Activated CD8-positive, alpha-beta T cell treated with anti-CD3 and anti-CD28 coated beads, Interleukin-2, amount 10 ng/mL, durations not matched to agents 7 days and 5 days (primary cell): ENCODE measurements around the gene MYBBP1A. TPM values are rescaled to one million over a fixed set of nuclear protein-coding genes. Genes with fewer than 3 reads are reported as not detected.
A peak's percentile ranks its signal among the peaks of the same experiment; 100 is the strongest.
"Not testable (repeated sequence)": the region's sequence is repeated elsewhere in the genome, so short reads cannot be mapped to it uniquely, and the experiment has no call there.

Experiments used
- ATAC-seq: fragments of 150-1000 bp; cut with Tn5 transposase; one replicate; pipeline ENCODE4 v1.10.0; 2021; ENCODE audit warnings: moderate library complexity
- CTCF ChIA-PET: fragments of 350-600 bp; sonication (Branson Sonifier 250); formaldehyde crosslinking; loops from one replicate; lab custom pipeline; 2021; ENCODE audit warnings: antibody characterized with exemption; lab: Charles Lee
- POLR2A ChIA-PET: fragments of 350-600 bp; sonication (Branson Sonifier 250); formaldehyde crosslinking; loops from one replicate; lab custom pipeline; 2021; ENCODE audit warnings: antibody characterized with exemption; lab: Charles Lee
- DNase-seq: peaks from one replicate; pipeline ENCODE4 v3.0.0-alpha.2; 2020
- H3K27ac Mint-ChIP-seq: one replicate; pipeline ENCODE4 v1.8.0; 2021; ENCODE audit warnings: mild to moderate bottlenecking, mixed read lengths
- H3K27me3 Mint-ChIP-seq: one replicate; pipeline ENCODE4 v1.8.0; 2021; ENCODE audit warnings: low read depth, mixed read lengths
- H3K36me3 Mint-ChIP-seq: one replicate; pipeline ENCODE4 v1.8.0; 2021; ENCODE audit warnings: low read depth, mixed read lengths
- H3K4me1 Mint-ChIP-seq: one replicate; pipeline ENCODE4 v1.8.0; 2021; ENCODE audit warnings: low read depth, mixed read lengths
- H3K4me3 Mint-ChIP-seq: one replicate; pipeline ENCODE4 v1.8.0; 2021; ENCODE audit warnings: mild to moderate bottlenecking, mixed read lengths
- H3K9me3 Mint-ChIP-seq: one replicate; pipeline ENCODE4 v1.8.0; 2022; ENCODE audit warnings: mixed read lengths; ENCODE audit not compliant: insufficient read depth
- total RNA-seq, 2 experiments: library from RNA; stranded (reverse); gene quantifications; one replicate each; pipeline ENCODE4 v1.2.3, GENCODE V29; 2021

MYBBP1A gene
- total RNA-seq, 2 experiments from 2014 or later = 70.7 to 76.7 TPM

DNA sequence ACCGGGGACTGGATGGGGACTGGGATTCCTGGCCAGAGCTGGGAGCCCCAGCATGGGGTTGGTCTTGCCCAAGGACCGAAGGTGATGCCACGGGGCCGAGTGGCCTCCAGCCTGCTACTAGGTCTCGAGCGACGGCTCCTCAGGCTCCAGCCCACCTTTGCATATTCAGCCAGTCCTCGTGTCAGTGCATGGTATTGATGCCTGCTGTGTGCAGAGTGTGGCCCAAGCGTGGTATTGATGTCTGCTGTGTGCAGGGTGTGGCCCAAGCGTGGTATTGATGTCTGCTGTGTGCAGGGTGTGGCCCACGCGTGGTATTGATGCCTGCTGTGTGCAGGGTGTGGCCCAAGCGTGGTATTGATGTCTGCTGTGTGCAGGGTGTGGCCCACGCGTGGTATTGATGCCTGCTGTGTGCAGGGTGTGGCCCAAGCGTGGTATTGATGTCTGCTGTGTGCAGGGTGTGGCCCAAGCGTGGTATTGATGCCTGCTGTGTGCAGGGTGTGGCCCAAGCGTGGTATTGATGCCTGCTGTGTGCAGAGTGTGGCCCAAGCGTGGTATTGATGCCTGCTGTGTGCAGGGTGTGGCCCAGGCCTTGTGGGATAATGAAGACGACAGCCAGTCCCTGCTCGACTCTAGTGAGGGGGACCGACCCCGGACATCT lies 40.6 kb upstream of the MYBBP1A start:
- H3K27me3 Mint-ChIP-seq, H3K4me3 Mint-ChIP-seq, DNase-seq, H3K36me3 Mint-ChIP-seq, H3K9me3 Mint-ChIP-seq, ATAC-seq, H3K4me1 Mint-ChIP-seq, H3K27ac Mint-ChIP-seq: not testable (repeated sequence)
- ChIA-PET CTCF (interaction anchor here (0.6 to 1.5 kb wide), 5 partner anchors 26 to 175 kb away, joined by 3 to 4 read pairs (median 3); no protein-coding TSS in a partner anchor), POLR2A (interaction anchor here (0.6 kb wide), 1 partner anchor 162 kb away, joined by 3 read pairs; the partner anchor contains the start of gene SPNS3)

GRCh38 chr17:4594931-4595684 lies 39.9 kb upstream of the MYBBP1A start:
- ChIA-PET POLR2A (interaction anchor here (0.6 kb wide), 1 partner anchor 162 kb away, joined by 3 read pairs; the partner anchor contains the start of gene SPNS3), CTCF (interaction anchor here (0.6 to 1.5 kb wide), 7 partner anchors 25 to 338 kb away, joined by 3 to 4 read pairs (median 3); no protein-coding TSS in a partner anchor)
- DNase-seq (peak; percentile 70), ATAC-seq (peak; percentile 83)
- Mint-ChIP-seq H3K27me3 (no peaks in the 10 kb centered on the region), H3K27ac (peak overlapping the region; percentile 49), H3K4me3 (no peak overlapping the region), H3K36me3 (no peaks in the 10 kb centered on the region), H3K9me3 (no peaks in the 10 kb centered on the region), H3K4me1 (peaks cover 6% of the 10 kb centered on the region)

- no peaks in the 10 kb centered on the region for H3K36me3 Mint-ChIP-seq
- DNase-seq (no peak), ATAC-seq (no peak)
- H3K4me1 Mint-ChIP-seq = peaks cover 6% of the 10 kb centered on the region
- H3K4me3 Mint-ChIP-seq = no peak overlapping the region
- no peaks in the 10 kb centered on the region for H3K27me3 Mint-ChIP-seq
- ChIA-PET CTCF (interaction anchor here (0.6 to 1.5 kb wide), 5 partner anchors 24 to 337 kb away, joined by 3 to 4 read pairs (median 3); no protein-coding TSS in a partner anchor), POLR2A (no interaction called here)
- no peaks in the 10 kb centered on the region for H3K9me3 Mint-ChIP-seq
- no peak overlapping the region for H3K27ac Mint-ChIP-seq
These were observed 39.2 kb upstream of the MYBBP1A start for GRCh38 chr17:4594406-4594805.

DNA sequence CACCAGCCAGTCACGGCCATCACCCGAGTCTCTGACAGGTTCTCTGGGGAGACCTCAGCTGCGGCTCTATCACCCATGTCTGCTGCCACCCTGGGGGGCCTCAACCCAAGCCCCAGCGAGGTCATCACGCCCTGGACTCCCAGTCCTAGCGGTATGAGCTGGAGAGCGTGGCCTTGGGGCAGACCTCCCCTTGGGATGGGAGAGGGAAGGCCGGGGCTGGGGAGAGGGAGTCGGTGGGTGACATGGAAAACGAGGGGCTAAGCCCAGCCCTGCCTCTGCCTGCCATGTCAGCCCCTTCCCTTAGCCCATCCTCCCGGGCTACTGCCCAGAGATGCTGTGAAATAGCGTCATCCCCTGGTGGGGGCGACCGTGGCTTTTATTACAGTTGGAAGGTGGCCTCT lies 37.8 kb upstream of the MYBBP1A start:
- no peak overlapping the region for H3K27ac Mint-ChIP-seq
- H3K36me3 Mint-ChIP-seq = no peaks in the 10 kb centered on the region
- H3K9me3 Mint-ChIP-seq = no peaks in the 10 kb centered on the region
- H3K4me1 Mint-ChIP-seq = peaks cover 6% of the 10 kb centered on the region
- ATAC-seq (no peak), DNase-seq (no peak)
- H3K4me3 Mint-ChIP-seq = no peak overlapping the region
- ChIA-PET CTCF (no interaction called here), POLR2A (no interaction called here)
- no peaks in the 10 kb centered on the region for H3K27me3 Mint-ChIP-seq

DNA sequence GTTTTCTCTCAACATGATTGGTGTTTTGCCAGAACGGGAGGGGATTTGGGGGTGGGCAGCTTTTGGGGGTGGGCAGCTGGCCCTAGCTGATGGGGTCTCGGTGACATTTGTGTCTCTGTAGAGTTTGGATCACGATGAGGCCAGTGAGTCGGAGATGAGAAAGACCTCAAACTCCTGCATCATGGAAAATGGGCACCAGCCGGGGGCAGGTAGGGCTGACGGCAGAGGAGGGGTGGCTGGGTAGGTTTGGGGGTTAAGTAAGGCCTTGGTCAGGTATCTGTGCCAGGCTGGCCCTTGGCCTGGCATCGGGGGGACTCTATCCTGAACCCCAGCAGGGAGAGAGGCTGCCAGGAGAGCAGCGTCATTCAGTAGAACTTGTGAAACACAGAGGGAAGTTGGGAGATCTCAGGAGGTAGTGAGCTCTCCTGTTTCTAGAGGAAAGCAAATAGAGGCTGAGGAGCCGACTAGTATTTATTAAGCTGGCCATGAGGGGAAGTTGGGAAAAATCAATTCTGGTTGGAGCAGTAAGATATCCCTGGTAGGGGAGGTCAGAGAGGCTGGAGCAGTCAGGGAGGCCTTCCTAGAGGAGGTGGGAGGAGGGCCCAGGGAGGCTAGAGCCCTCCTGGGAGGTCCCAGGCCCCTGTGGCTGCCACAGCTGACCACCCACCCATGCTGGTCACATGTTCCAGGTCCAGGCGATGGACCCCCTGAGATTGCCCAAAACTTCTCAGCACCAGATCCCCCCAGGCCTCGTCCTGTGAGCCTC lies 37.2 kb upstream of the MYBBP1A start:
- no peak for DNase-seq
- ChIA-PET POLR2A (no interaction called here), CTCF (interaction anchor here (1.0 kb wide), 1 partner anchor 25 kb away, joined by 3 read pairs; no protein-coding TSS in a partner anchor)
- Mint-ChIP-seq H3K36me3 (no peaks in the 10 kb centered on the region), H3K4me3 (no peak overlapping the region), H3K27ac (no peak overlapping the region), H3K27me3 (no peaks in the 10 kb centered on the region), H3K4me1 (peaks cover 6% of the 10 kb centered on the region), H3K9me3 (no peaks in the 10 kb centered on the region)
- no peak for ATAC-seq

DNA sequence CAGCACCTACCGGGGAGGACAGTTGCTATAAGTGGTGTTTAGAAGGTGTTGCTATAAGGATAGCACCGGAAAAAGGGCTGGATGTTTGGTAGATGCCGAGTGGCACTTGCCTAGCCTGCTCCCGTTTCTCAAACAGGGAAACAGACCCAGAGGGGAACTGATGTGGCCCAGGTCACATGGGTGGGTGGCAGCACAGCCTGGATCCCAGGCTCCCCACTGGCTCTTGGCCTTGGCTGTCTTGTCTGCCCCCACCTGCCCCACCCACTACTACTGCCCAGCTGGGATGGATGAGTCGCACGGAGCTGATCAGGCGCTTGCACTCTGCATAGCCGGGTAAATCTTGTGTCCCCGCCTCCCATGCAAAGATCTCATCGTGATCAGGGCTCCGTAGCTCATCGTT lies 36.3 kb upstream of the MYBBP1A start:
- peaks cover 5% of the 10 kb centered on the region for H3K27me3 Mint-ChIP-seq
- peaks cover 6% of the 10 kb centered on the region for H3K4me1 Mint-ChIP-seq
- H3K27ac Mint-ChIP-seq = no peak overlapping the region
- ATAC-seq (no peak), DNase-seq (no peak)
- no peaks in the 10 kb centered on the region for H3K9me3 Mint-ChIP-seq
- H3K4me3 Mint-ChIP-seq = no peak overlapping the region
- ChIA-PET POLR2A (no interaction called here), CTCF (interaction anchor here (1.0 kb wide), 1 partner anchor 25 kb away, joined by 3 read pairs; no protein-coding TSS in a partner anchor)
- H3K36me3 Mint-ChIP-seq = no peaks in the 10 kb centered on the region

DNA sequence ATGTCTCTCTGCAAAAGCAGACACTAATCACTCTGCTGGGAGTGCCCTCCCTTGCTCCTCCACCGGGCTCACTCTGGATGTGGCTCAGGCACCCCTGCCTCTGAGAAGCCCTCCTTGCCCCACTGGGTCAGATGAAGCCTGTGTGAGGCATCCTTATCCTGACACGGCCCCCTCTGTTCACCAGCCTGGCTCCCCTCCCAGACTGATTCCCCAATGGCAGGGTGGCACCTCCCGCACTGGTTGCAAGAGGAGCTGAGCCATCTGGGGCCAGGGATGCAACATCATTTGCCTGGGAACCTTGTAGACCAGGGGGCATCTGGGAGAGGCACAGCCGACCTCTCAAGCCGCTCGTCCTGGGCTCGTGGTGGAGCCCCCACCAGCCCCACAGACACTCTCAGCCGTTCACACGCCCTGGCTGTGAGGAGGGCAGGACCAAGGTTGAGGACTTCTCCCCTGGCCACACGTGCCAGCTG lies 35.8 kb upstream of the MYBBP1A start:
- Mint-ChIP-seq H3K4me3 (no peak overlapping the region), H3K4me1 (peaks cover 6% of the 10 kb centered on the region), H3K9me3 (no peaks in the 10 kb centered on the region), H3K27me3 (peaks cover 10% of the 10 kb centered on the region), H3K27ac (no peak overlapping the region), H3K36me3 (no peaks in the 10 kb centered on the region)
- no peak for ATAC-seq
- ChIA-PET POLR2A (no interaction called here), CTCF (interaction anchor here (1.0 kb wide), 1 partner anchor 24 kb away, joined by 3 read pairs; no protein-coding TSS in a partner anchor)
- no peak for DNase-seq

DNA sequence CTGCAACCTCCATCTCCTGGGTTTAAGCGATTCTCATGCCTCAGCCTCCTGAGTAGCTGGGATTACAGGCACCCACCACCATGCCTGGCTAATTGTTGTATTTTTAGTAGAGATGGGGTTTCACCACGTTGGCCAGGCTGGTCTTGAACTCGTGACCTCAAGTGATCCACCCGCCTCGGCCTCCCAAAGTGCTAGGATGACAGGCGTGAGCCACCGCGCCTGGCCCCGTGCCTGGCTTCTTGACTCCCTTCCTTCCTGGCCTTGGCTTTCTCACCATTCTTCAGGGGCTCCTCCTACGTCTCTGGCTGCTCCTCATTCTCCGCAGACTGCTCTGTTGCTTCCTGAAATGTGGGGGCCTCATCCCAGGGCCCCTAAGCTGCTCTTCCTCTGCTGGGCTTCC lies 34.9 kb upstream of the MYBBP1A start:
- POLR2A ChIA-PET, DNase-seq, H3K4me1 Mint-ChIP-seq, H3K36me3 Mint-ChIP-seq, H3K27ac Mint-ChIP-seq, ATAC-seq, H3K9me3 Mint-ChIP-seq, CTCF ChIA-PET, H3K4me3 Mint-ChIP-seq: not testable (repeated sequence)
- peaks cover 20% of the 10 kb centered on the region for H3K27me3 Mint-ChIP-seq

DNA sequence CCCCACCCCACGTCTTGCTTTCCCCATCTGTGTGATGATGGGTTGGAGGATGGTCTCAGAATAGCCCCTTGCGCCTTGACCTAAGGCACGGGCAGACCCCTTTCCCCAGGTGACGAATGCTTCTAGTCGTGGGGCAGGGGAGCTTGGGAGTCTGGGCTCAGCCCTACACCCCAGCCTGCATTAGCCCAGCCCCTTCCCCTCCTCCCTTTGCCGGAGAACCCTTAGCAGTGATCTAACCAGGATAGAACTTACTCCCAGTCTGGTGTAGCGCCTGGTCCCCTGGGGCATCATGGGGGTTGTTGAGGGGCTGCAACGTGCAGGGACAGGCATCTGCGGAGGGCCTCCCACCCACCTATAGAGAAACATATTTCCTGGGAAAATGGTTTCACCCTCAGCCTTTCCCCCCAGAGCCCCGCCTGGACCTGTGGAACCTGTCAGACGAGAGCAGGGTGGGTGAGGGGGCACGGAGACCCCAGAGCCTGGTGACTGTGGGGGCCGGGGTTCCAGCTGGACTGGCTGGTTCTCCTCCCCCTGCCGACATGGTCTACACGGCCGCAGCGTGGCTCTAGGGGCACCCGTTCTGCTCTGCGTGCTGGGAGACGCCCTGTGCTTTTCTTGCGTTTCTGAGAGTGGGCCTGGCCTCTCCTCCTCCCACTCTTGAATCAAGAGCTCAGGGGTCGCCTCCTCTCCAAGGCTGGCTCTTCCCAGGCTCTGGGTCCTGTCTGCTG lies 33.9 kb upstream of the MYBBP1A start:
- ChIA-PET CTCF (no interaction called here), POLR2A (interaction anchor here (0.7 kb wide), 1 partner anchor 245 kb away, joined by 5 read pairs; no protein-coding TSS in a partner anchor)
- H3K27ac Mint-ChIP-seq = no peak overlapping the region
- no peak for DNase-seq
- ATAC-seq = no peak
- no peaks in the 10 kb centered on the region for H3K36me3 Mint-ChIP-seq
- H3K4me3 Mint-ChIP-seq = no peak overlapping the region
- H3K4me1 Mint-ChIP-seq = no peaks in the 10 kb centered on the region
- H3K9me3 Mint-ChIP-seq = no peaks in the 10 kb centered on the region
- H3K27me3 Mint-ChIP-seq = peaks cover 21% of the 10 kb centered on the region

GRCh38 chr17:4588391-4588790 lies 33.2 kb upstream of the MYBBP1A start:
- POLR2A ChIA-PET = no interaction called here

GRCh38 chr17:4587803-4588202 lies 32.6 kb upstream of the MYBBP1A start:
- no peak overlapping the region for H3K27ac Mint-ChIP-seq
- no peaks in the 10 kb centered on the region for H3K36me3 Mint-ChIP-seq
- H3K4me3 Mint-ChIP-seq = no peak overlapping the region
- CTCF ChIA-PET = interaction anchor here (1.1 kb wide), 1 partner anchor 23 kb away, joined by 3 read pairs; no protein-coding TSS in a partner anchor
- POLR2A ChIA-PET = no interaction called here
- peaks cover 3% of the 10 kb centered on the region for H3K4me1 Mint-ChIP-seq
- H3K9me3 Mint-ChIP-seq = no peaks in the 10 kb centered on the region
- no peak for ATAC-seq
- H3K27me3 Mint-ChIP-seq = peaks cover 33% of the 10 kb centered on the region
- DNase-seq = no peak

More at GRCh38 chr17:4588391-4588790, 33.2 kb upstream of the MYBBP1A start:
- peaks cover 3% of the 10 kb centered on the region for H3K4me1 Mint-ChIP-seq
- no peak for DNase-seq
- ATAC-seq = no peak
- H3K9me3 Mint-ChIP-seq = no peaks in the 10 kb centered on the region
- H3K36me3 Mint-ChIP-seq = no peaks in the 10 kb centered on the region
- no peak overlapping the region for H3K4me3 Mint-ChIP-seq
- H3K27me3 Mint-ChIP-seq = peaks cover 27% of the 10 kb centered on the region
- no peak overlapping the region for H3K27ac Mint-ChIP-seq
- CTCF ChIA-PET = no interaction called here
